ENCODE data around the gene YARS1.

YARS1 gene

GRCh38 chr1:32765570-32766327, 51.4 kb downstream of the YARS1 start:
- DNase-seq (ENCODE audit: low read depth, low spot score) = no peak

- no peak for DNase-seq (ENCODE audit: low read depth, low spot score)
Observed at GRCh38 chr1:32764826-32765569, 52.2 kb downstream of the YARS1 start.

- DNase-seq (ENCODE audit: low read depth, low spot score) = no peak
Observed at GRCh38 chr1:32763221-32763620, 53.9 kb downstream of the YARS1 start.

- no peak for DNase-seq (ENCODE audit: low read depth, low spot score)
Observed at GRCh38 chr1:32761936-32762335, 55.2 kb downstream of the YARS1 start.

- DNase-seq (ENCODE audit: low read depth, low spot score) = no peak
Observed at GRCh38 chr1:32761253-32761877, 55.8 kb downstream of the YARS1 start.

GRCh38 chr1:32759997-32760623, 57.0 kb downstream of the YARS1 start:
- peak; percentile 94 for DNase-seq (ENCODE audit: low read depth, low spot score)

- no peak for DNase-seq (ENCODE audit: low read depth, low spot score)
Observed at GRCh38 chr1:32759521-32759981, 57.6 kb downstream of the YARS1 start.

- no peak for DNase-seq (ENCODE audit: low read depth, low spot score)
Observed at GRCh38 chr1:32758795-32759430, 58.2 kb downstream of the YARS1 start.

GRCh38 chr1:32758177-32758794, 58.9 kb downstream of the YARS1 start:
- DNase-seq (ENCODE audit: low read depth, low spot score) = no peak

GRCh38 chr1:32757213-32757895, 59.8 kb downstream of the YARS1 start:
- DNase-seq (ENCODE audit: low read depth, low spot score) = no peak

- no peak for DNase-seq (ENCODE audit: low read depth, low spot score)
Observed at GRCh38 chr1:32755810-32756159, 61.4 kb downstream of the YARS1 start.

GRCh38 chr1:32755098-32755809, 61.9 kb downstream of the YARS1 start:
- peak; percentile 87 for DNase-seq (ENCODE audit: low read depth, low spot score)

GRCh38 chr1:32754317-32755097, 62.7 kb downstream of the YARS1 start:
- no peak for DNase-seq (ENCODE audit: low read depth, low spot score)

- no peak for DNase-seq (ENCODE audit: low read depth, low spot score)
Observed at GRCh38 chr1:32753532-32754316, 63.4 kb downstream of the YARS1 start.

- no peak for DNase-seq (ENCODE audit: low read depth, low spot score)
Observed at GRCh38 chr1:32749771-32750170, 67.4 kb downstream of the YARS1 start.

- no peak for DNase-seq (ENCODE audit: low read depth, low spot score)
Observed at GRCh38 chr1:32749332-32749731, 67.8 kb downstream of the YARS1 start.

- no peak for DNase-seq (ENCODE audit: low read depth, low spot score)
Observed at GRCh38 chr1:32748926-32749325, 68.2 kb downstream of the YARS1 start.

- DNase-seq (ENCODE audit: low read depth, low spot score) = no peak
Observed at GRCh38 chr1:32748348-32748747, 68.8 kb downstream of the YARS1 start.

All from iPS DF 19.7 (cell line).